Bronchial epithelial cell (primary cell): ENCODE measurements around the gene TENM4. TPM values are rescaled to one million over a fixed set of nuclear protein-coding genes. Genes with fewer than 3 reads are reported as not detected.
A peak's percentile ranks its signal among the peaks of the same experiment; 100 is the strongest.

Experiments
- DNase-seq: peaks from one replicate; pipeline ENCODE4 v3.0.0-alpha.2; 2010; ENCODE audit warnings: low read depth
- FAIRE-seq: peaks from 2 replicates; lab custom pipeline; 2011; peaks lifted over from hg19 to GRCh38; lab: Jason Lieb, UNC
- H3K27me3 ChIP-seq: 2 replicates; pipeline ENCODE4 v1.5.1; 2011; ENCODE audit warnings: low read length; ENCODE audit not compliant: control insufficient read depth, insufficient read depth
- H3K36me3 ChIP-seq: 2 replicates; pipeline ENCODE4 v1.5.1; 2011; ENCODE audit warnings: low read length; ENCODE audit not compliant: control insufficient read depth, insufficient read depth
- H3K4me3 ChIP-seq: 2 replicates; pipeline ENCODE4 v1.5.1; 2011; ENCODE audit warnings: mild to moderate bottlenecking, low read depth, low read length, control low read depth
- total RNA-seq: library from RNA; depleted of rRNA; stranded (reverse); fragments of >200 nt; gene quantifications from 2 replicates; pipeline ENCODE4 v1.2.1, GENCODE V29; 2014
- TF ChIP-seq, protein P1 (sequence below): IDR thresholded peaks from 2 replicates; pipeline ENCODE4 v1.5.1; 2011; ENCODE audit warnings: mild to moderate bottlenecking, moderate library complexity, low read length, control low read depth, inconsistent platforms; ENCODE audit not compliant: insufficient read depth, severe bottlenecking

Gene TENM4
- total RNA-seq, 1 donor from 2014 or later: 6.1 TPM

DNA sequence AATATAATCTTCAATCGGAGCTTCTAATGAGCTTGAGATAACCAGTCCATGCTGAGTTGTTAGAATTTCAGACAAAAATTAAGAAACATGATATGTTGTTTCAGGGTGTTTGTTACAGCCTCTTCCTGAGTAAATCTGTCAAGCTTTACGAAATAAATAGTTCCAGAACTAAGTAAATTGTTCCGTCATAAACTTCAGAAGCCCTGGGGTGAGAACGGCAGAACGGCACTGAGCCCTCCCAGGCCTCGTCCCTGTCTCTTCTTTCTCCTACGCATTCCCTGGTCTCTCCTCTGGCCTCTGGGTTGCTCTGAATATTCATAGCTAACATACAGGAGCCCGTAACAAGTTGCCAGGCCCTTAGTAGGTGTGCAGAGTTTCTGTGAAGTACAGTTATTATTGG is 475.4 kb downstream of the TENM4 start:
- FAIRE-seq (no peak), DNase-seq (no peak)
- TF ChIP-seq, protein P1, sequence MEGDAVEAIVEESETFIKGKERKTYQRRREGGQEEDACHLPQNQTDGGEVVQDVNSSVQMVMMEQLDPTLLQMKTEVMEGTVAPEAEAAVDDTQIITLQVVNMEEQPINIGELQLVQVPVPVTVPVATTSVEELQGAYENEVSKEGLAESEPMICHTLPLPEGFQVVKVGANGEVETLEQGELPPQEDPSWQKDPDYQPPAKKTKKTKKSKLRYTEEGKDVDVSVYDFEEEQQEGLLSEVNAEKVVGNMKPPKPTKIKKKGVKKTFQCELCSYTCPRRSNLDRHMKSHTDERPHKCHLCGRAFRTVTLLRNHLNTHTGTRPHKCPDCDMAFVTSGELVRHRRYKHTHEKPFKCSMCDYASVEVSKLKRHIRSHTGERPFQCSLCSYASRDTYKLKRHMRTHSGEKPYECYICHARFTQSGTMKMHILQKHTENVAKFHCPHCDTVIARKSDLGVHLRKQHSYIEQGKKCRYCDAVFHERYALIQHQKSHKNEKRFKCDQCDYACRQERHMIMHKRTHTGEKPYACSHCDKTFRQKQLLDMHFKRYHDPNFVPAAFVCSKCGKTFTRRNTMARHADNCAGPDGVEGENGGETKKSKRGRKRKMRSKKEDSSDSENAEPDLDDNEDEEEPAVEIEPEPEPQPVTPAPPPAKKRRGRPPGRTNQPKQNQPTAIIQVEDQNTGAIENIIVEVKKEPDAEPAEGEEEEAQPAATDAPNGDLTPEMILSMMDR: no peak
- Histone ChIP-seq H3K4me3 (no peak overlapping the region), H3K36me3 (no peaks in the 10 kb centered on the region), H3K27me3 (no peaks in the 10 kb centered on the region)

DNA sequence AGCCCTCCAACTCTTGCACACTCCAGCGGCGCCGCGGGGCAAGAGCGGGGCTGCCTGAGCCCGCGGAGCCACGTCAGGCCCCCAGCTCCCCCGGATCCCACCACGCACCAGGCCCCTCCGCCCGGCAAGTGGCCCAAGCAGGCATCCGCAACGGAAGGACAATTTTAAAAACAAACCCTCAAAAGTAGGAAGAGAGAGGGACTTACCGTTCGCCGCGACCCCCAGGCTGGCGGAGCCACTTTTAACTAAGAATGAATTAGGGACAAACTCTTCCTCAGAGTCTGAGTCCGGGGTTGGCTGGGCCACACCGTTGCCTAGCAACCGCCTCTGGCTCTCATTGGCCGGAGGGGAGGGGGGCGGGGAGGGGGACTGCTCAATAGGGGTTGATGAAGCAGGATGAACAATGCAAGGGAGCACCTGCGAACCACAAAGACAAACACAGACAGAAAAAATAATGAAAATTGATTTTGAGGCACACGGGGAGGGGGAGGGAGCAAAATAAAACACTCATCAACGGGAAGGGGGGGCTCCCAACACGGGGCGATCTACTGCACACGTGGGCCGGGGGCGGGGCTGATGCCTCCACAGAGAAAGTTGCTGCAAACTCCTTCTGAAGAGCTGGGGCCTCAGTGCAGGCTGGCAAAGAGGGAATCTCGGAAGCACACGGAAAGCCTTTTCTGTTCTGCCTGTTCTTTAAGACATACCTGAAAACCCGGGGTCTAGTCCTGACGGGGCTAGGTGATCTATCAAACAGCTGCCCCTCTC is 478.7 kb downstream of the TENM4 start:
- TF ChIP-seq, protein P1: no peak
- Histone ChIP-seq H3K27me3 (no peaks in the 10 kb centered on the region), H3K36me3 (no peaks in the 10 kb centered on the region), H3K4me3 (no peak overlapping the region)
- DNase-seq (no peak), FAIRE-seq (no peak)

DNA sequence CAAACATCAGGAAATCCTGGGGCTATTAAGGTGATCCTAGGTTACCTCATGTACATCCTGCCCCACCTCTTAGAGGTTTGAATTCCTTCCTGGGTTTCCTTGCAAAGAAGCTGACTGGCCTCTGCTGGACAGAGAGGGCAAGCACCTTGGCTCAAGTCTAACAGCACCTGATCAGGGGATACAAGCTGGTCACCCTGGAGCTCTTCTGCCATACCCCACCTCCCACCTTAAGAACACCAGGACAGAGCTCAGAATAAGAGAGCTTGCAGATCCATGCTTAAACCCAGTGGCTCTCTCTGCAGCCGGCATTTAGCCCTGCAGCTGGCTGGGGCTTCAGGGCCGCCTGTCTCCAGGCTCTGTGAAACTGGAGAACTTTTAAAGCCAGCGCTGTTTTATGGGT is 479.6 kb downstream of the TENM4 start:
- Histone ChIP-seq H3K36me3 (no peaks in the 10 kb centered on the region), H3K4me3 (no peak overlapping the region), H3K27me3 (no peaks in the 10 kb centered on the region)
- TF ChIP-seq, protein P1: peak; percentile 85
- DNase-seq (peak; percentile 85), FAIRE-seq (no peak)

DNA sequence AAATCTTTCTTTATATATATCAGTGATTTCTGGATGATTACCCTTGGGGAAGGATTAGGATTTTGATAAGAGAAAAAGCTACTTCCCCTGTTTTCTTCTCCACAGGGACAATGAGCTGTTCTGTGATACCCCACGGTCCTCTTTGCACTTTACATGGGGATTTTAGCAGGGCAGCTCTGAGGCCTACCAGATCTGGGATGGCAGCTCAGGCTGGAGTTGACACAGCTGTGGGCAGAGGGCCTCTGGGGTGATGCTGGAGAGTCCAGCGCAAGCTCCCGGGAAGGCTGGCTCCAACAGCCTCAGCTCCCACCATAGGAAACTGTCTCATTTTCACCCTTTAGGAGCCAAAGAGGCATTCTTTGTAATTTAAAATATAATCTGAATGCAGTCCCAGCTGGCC is 482.4 kb downstream of the TENM4 start:
- FAIRE-seq: no peak
- Histone ChIP-seq H3K4me3 (no peak overlapping the region), H3K27me3 (no peaks in the 10 kb centered on the region)

DNA sequence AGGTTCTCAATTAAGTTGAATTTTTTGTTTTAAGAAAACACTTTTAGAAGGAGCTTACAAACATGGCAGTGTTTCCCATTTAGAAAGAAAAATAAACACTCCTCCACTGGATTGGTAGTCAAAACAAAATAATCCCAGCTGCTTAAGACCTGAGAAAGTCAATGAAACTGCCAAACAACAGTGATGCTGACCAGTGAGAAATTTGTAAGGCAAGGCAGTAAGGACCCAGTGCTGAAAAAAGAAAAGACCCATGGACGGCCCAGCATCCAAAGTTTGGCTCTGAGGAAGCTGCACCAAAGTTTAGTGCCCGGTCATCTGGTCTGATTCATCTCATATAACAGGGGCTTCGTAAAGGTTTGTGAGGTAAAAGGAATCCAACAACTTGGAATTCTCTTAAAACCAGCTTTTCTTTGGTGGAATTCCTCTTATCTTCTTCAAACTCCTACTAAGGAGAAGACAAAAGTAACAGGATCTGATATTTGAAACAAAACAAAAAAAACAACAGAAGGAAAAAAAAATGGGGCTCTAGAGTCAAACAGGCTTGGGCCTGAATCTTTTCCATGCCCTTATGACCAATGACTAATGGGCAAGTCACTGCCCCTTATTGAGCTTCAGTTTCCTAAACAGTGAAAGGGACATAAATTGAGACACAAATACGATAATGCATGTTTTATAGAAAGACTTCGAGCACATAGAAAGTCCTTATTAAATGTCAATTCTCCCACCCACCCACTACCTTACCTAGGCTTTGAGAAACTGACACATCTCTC is 483.2 kb downstream of the TENM4 start:
- TF ChIP-seq, protein P1: no peak
- FAIRE-seq (no peak), DNase-seq (peak; percentile 73)
- Histone ChIP-seq H3K27me3 (no peaks in the 10 kb centered on the region), H3K36me3 (no peaks in the 10 kb centered on the region), H3K4me3 (no peak overlapping the region)

More for the DNA sequence above, 482.4 kb downstream of the TENM4 start:
- no peaks in the 10 kb centered on the region for H3K36me3 ChIP-seq
- TF ChIP-seq, protein P1: no peak
- no peak for DNase-seq
